ENCODE data around the gene CARD11. TPM values are rescaled to one million over a fixed set of nuclear protein-coding genes. Genes with fewer than 3 reads are reported as not detected.

CARD11 gene
- total RNA-seq, 4 donors from 2014 or later = 0.96 to 47.5 (median 6.6) TPM

DNA sequence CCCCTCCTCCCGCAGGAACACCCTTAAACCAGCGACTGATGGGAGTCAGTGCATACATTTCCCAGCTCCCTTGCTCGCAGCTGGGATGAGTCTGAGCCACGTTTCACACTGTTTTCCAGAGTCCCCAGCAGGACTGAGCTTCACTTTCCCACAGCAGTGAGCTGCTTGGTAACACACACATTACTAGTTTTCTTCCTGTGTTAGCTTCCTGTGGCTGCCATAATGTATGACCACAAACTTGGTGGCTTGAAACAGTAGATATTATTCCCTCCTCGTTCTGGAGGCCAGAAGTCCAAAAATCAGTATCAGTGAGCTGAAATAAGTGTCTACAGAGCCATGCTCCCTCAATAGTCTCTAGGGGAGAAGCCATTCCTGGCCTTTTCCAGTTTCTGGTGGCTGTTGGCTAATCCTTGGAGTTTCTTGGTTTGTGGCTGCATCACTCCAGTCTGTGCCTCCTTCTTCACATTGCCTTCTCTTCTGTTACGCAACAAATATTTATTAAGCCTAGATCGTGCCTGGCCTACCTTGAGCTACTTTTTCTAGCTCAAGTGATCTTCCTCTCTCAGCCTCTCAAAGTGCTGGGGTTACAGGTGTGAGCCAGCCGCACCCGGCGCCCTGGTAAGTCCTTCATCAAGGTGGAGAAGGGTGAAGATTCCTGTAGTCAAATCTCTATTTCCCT, 26.2 kb upstream of the CARD11 start:
- no peaks in the 10 kb centered on the region for H3K4me1 ChIP-seq
- H3K36me3 ChIP-seq = no peaks in the 10 kb centered on the region
- no peak for TF ChIP-seq POLR2AphosphoS5 (IDR thresholded peaks at IDR 0.05)
- TF ChIP-seq POLR2A (IDR thresholded peaks at IDR 0.05) = no peak
- TF ChIP-seq CTCF (IDR thresholded peaks at IDR 0.05) = no peak
- TF ChIP-seq EP300 (IDR thresholded peaks at IDR 0.05; ENCODE audit: low read depth) = no peak
- in situ Hi-C loops (cut with MboI; ENCODE audit: low pct_ligation_motif_present in 1 of 4, low pct_unique_long_range_greater_than_20kb in 1 of 4, low sequenced_read_pairs in 3 of 4) (no loop called here), intact Hi-C loops (cut with DNase I; ENCODE audit: low total_unique reads) (no loop called here)
- no peaks in the 10 kb centered on the region for H3K27me3 ChIP-seq
- 73 to 79% methylated on average over 2 to 10 of the region's 10 CpGs for WGBS, 2 donors (ENCODE audit: low coverage in 1 of 2)
- H3K9me3 ChIP-seq = no peaks in the 10 kb centered on the region
- no peak for DNase-seq
- H3K4me3 ChIP-seq = no peak overlapping the region
- H3K27ac ChIP-seq = no peak overlapping the region

DNA sequence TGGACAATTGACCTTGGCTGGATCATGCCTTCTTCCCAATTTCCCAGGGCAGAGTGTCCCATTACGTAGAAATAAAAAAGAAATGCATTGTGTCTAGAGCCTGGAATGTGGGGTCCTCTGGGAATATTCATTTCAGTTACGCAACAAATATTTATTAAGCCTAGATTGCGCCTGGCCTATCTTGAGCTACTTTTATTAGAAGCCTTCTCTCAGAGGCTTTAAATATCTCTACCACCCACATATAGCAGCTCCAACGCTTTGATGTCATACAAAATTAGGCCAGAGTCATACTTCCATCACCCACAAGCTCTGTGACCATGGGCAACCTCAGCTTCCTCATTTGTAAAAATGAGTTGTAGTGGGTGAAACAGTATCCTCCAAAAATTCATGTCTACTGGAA, 24.9 kb upstream of the CARD11 start:
- Histone ChIP-seq H3K27ac (peak overlapping the region in 1 of 4 donors; percentile 5), H3K27me3 (peaks cover 9% of the 10 kb centered on the region), H3K4me1 (no peaks in the 10 kb centered on the region), H3K4me3 (no peak overlapping the region), H3K9me3 (no peaks in the 10 kb centered on the region), H3K36me3 (no peaks in the 10 kb centered on the region)
- no peak for DNase-seq
- 68% methylated on average over 4 of the region's 4 CpGs; no CpG with 5 or more reads in 1 of the 2 donors for WGBS, 2 donors (ENCODE audit: low coverage in 1 of 2)
- intact Hi-C loops (cut with DNase I; ENCODE audit: low total_unique reads) = no loop called here
- in situ Hi-C loops (cut with MboI; ENCODE audit: low pct_ligation_motif_present in 1 of 4, low pct_unique_long_range_greater_than_20kb in 1 of 4, low sequenced_read_pairs in 3 of 4) = no loop called here
- TF ChIP-seq POLR2AphosphoS5 (IDR thresholded peaks at IDR 0.05) (no peak), POLR2A (IDR thresholded peaks at IDR 0.05) (no peak), EP300 (IDR thresholded peaks at IDR 0.05; ENCODE audit: low read depth) (no peak), CTCF (IDR thresholded peaks at IDR 0.05) (no peak)

DNA sequence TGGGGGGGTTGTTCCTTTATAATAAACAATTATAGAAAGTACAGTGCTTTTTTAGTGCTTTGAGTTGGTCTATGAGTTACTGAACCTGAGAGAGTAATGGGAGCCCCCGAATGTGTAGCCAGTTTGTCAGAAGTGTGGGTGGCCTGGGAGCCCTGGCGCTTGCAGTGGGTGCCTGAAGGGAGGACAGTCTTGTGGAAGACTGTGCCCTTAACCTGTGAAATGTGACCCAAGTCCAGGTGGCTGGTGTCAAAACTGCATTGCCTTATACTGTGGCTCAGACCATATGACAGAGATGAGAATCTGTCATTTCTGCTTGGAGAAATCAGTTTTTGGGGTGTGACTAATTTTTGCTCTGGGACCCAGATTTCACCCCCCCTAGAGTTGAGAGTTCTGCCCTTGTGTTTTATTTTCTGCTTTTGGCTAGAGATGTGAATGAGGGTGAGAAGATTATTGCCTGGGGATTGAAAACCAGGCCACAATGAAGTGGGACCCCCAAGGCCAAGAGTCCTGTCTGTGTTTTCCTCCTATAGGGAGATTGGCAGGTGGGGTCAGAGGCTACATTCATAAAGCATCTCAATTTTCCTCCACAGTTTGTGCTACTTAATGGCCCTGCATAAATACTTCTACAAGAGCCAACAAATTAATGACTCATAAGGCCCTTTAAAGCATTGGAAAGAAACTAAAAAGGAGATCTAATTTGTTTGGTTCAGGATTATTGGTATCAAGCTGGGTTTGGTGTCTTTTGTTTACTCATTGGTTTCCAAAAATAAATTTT, 24.1 kb upstream of the CARD11 start:
- Histone ChIP-seq H3K36me3 (no peaks in the 10 kb centered on the region), H3K9me3 (no peaks in the 10 kb centered on the region), H3K27me3 (peaks cover 11% of the 10 kb centered on the region), H3K4me3 (no peak overlapping the region), H3K27ac (peak overlapping the region in 1 of 4 donors; percentile 5), H3K4me1 (no peaks in the 10 kb centered on the region)
- intact Hi-C loops (cut with DNase I; ENCODE audit: low total_unique reads) (no loop called here), in situ Hi-C loops (cut with MboI; ENCODE audit: low pct_ligation_motif_present in 1 of 4, low pct_unique_long_range_greater_than_20kb in 1 of 4, low sequenced_read_pairs in 3 of 4) (no loop called here)
- DNase-seq = no peak
- 83% methylated on average over 2 of the region's 2 CpGs; no CpG with 5 or more reads in 1 of the 2 donors for WGBS, 2 donors (ENCODE audit: low coverage in 1 of 2)
- TF ChIP-seq POLR2AphosphoS5 (IDR thresholded peaks at IDR 0.05) (no peak), POLR2A (IDR thresholded peaks at IDR 0.05) (no peak)

- Histone ChIP-seq H3K27me3 (peaks cover 13% of the 10 kb centered on the region), H3K9me3 (no peaks in the 10 kb centered on the region), H3K36me3 (no peaks in the 10 kb centered on the region), H3K4me1 (no peaks in the 10 kb centered on the region), H3K4me3 (no peak overlapping the region), H3K27ac (no peak overlapping the region)
- 63% methylated on average over 3 of the region's 3 CpGs; no CpG with 5 or more reads in 1 of the 2 donors for WGBS, 2 donors (ENCODE audit: low coverage in 1 of 2)
- in situ Hi-C loops (cut with MboI; ENCODE audit: low pct_ligation_motif_present in 1 of 4, low pct_unique_long_range_greater_than_20kb in 1 of 4, low sequenced_read_pairs in 3 of 4) = no loop called here
- intact Hi-C loops (cut with DNase I; ENCODE audit: low total_unique reads) = no loop called here
- no peak for TF ChIP-seq EP300 (IDR thresholded peaks at IDR 0.05; ENCODE audit: low read depth)
- no peak for TF ChIP-seq POLR2A (IDR thresholded peaks at IDR 0.05)
- no peak for TF ChIP-seq POLR2AphosphoS5 (IDR thresholded peaks at IDR 0.05)
- TF ChIP-seq CTCF (IDR thresholded peaks at IDR 0.05) = no peak
- DNase-seq = no peak
Measured at GRCh38 chr7:3067193-3067592, 23.5 kb upstream of the CARD11 start.
